NCI-H2029 treated with DMSO at 0.1 percent for 48 hours (cell line): ENCODE data around the gene VANGL1.

Experiments used
- DNase-seq: peaks from one replicate; lab custom pipeline; 2025; lab: John Stamatoyannopoulos, UW

VANGL1 gene

DNA sequence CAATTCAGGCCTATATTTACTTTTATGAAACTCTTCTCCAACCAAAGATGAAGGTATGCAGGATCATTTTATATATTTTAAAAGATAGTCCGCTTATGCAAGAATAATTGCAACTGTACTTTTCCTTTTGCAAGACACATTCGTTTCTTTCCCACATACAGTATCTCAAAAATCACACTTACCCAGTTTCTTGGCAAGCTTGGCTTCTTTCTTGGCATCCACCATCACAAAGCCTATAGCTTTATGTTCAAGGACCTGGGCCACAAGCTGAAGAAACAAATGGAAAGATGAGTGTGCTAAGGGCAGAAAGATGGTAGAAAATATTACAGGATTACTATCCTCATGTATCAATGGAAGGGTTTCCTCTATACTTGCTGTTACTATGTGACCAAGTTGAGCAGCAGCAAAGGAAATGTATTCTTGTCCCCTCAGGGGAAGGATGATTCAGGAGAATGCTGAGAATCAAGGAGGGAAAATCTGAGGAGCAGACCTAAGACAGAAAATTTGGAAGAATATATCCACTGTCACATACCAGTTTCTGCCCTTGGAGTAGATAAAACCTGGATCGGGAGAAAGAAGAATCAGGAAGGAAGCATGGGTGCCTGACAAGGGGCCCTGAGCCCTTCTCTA, 103.0 kb downstream of the VANGL1 start:
- no peak for DNase-seq

DNA sequence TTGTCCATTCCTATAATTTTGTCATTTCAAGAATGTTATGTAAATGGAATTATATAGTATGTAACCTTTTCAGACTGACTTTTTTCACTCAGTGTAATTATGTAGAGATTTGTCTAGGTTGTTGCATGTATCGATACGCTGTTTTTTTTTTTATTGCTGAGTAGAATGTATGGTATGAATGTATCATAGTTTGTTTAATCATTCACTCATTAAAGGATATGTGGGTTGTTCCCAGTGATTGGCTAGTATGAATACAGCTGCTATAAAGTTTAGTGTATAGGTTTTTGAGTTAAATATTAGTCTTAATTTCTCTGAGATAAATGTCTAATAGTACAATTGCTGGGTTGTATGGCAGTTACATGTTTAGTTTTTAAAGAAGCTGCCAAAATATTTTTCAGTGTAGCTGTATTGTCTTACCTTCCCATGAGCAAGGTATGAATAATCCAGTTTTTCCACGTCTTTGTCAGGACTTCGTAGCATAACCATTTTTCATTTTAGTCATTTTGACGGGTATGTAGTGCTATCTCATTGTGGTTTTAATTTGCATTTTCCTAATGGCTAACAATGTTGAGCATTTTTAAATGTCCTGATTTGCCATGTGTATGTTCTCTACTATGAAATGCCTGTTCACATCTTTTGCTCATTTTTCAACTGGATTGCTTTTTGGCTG, 104.4 kb downstream of the VANGL1 start:
- DNase-seq: no peak
